Measurements from ENCODE around the gene TEX2.

Gene TEX2, protein sequence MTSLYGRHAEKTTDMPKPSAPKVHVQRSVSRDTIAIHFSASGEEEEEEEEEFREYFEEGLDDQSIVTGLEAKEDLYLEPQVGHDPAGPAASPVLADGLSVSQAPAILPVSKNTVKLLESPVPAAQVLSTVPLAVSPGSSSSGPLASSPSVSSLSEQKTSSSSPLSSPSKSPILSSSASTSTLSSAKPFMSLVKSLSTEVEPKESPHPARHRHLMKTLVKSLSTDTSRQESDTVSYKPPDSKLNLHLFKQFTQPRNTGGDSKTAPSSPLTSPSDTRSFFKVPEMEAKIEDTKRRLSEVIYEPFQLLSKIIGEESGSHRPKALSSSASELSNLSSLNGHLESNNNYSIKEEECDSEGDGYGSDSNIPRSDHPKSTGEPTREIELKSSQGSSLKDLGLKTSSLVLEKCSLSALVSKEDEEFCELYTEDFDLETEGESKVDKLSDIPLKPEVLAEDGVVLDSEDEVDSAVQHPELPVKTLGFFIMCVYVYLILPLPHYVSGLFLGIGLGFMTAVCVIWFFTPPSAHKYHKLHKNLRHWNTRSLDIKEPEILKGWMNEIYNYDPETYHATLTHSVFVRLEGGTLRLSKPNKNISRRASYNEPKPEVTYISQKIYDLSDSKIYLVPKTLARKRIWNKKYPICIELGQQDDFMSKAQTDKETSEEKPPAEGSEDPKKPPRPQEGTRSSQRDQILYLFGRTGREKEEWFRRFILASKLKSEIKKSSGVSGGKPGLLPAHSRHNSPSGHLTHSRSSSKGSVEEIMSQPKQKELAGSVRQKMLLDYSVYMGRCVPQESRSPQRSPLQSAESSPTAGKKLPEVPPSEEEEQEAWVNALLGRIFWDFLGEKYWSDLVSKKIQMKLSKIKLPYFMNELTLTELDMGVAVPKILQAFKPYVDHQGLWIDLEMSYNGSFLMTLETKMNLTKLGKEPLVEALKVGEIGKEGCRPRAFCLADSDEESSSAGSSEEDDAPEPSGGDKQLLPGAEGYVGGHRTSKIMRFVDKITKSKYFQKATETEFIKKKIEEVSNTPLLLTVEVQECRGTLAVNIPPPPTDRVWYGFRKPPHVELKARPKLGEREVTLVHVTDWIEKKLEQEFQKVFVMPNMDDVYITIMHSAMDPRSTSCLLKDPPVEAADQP

DNA sequence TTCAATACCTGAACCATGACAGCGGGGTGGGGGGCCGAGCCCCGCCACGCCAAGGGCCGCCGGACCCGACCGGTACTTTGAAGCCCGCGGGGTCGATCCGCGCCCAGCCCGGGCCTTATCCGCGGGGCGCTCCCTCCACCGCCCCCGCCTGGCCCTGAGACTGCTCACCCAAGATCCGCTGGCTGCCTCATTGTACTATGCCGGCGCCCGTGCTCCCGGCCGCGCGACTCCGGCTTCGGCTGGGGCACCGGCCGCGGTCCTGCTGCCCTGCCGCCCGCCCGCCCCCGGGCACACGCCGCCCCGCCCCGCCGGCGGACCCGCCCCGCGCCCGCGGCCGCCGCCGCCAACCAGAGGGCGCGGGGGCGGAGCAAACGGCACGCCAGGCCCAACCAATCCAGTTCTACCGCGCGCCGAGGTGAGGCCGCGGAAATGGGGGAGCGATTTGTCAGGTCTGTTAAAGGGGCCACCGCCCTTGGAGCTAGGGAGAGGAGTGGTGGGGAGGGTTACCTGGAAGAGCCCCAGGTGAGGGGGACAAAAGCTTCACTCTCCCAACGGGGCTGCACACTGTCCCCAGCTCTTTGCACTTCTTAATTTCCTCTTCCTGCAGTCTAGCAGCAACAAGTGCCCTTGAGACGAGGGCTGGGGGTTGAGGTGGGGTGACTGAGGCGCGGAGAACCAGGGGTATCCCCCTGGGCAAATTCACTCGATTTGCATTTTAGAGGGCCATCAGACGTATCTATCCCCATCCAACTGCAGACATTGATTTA, at the start of gene TEX2:
Gene TEX2, minus strand, starts transcription at position 261 of the 767 bp plus-strand sequence. CDS start 49,043 bp downstream, outside the sequence.
- peak; percentile 91 for DNase-seq (ENCODE audit: low spot score)

DNA sequence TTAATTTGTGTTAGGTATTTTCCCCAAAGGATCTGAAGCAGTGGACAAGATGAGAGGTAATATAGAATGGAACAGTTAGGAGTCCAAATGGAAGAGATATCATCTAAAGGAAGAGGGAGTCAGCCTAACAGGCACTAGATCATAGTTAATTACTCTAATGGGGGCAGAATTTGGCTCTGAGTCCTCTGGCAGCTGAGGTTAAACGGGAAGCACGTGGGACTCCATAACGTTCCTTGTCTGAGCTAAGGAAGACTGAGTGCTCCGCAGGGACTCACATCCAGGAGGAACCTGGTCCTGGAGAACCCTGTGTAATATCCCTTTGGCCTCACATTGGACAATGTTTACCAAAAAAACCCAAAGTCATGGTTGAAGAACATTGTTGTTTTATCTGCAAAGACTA, 46.6 kb upstream of the TEX2 start:
- DNase-seq (ENCODE audit: low spot score): no peak

DNA sequence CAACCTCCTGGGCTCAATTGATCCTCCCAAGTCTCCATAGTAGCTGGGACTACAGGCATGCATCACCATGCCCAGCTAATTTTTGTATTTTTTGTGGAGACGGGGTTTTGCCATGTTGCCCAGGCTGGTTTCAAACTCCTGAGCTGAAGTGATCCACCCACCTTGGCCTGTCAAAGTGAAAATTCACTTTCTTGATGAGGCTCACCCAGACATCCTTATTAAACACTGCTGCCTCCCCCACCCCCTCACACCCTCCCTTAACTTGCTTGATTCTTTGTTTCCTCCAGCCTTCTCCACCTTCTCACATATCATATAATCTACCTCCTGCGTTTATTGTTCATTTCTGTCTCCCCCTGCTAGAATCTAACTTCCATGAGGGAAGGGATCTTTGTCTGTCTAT, 46.0 kb upstream of the TEX2 start:
- DNase-seq (ENCODE audit: low spot score): no peak

DNA sequence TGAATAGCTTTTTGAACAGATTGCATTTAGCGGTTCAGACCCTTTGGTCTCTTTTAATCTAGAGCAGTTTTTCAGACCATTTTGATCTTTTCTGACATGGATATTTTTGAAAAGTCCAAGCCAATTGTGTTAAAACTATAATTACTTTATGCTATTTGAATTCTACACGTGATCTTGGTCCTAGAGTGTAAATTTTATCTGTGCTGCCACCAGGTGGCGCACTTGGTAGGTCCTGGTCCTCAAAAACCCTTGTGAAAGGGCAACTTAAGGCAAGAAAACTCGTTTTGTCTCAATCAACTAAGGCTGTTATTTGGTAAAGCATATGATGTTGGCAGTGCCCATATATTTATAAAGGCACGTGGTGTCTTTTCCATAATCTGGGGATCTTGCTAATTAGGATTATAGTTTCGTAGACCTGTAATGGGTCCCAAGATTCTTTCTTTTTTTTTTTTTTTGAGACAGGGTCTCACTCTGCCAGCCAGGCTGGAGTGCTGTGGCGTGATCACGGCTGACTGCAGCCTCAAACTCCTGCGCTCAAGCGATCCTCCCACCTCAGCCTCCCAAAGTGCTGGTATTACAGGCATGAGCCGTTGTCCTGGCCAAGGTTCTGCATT, 43.9 kb upstream of the TEX2 start:
- DNase-seq (ENCODE audit: low spot score): peak; percentile 72

DNA sequence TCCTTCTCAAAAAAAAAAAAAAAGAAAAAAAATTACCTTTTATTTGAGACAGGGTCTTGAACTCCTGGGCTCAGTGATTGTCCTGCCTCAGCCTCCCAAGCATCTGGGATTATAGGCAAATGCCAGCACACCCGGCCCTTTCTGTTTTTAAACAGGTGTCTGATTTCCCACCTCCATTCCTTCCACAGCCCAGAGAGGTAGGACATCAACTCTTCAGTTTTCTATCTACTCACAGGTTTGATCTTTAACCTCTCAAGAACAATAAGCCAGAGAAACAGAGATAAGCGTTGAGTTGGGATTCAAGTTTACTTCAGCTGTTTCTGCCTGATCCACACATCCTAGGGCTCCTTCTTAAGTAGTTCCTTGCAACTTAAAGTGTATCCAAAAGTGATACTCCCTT, 41.5 kb upstream of the TEX2 start:
- no peak for DNase-seq (ENCODE audit: low spot score)

DNA sequence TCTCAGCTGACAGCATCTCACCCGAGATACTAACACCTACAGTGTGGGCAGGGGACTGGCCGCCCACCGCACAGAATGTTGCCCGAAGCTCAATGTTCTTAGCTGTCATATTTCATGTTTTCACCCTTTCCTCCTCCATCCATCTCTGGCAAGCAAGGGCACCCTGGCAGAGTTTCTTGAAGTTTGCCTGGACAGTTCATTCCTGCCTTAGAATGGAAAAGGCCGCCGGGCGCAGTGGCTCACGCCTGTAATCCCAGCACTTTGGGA, 37.6 kb upstream of the TEX2 start:
- DNase-seq (ENCODE audit: low spot score): no peak

DNA sequence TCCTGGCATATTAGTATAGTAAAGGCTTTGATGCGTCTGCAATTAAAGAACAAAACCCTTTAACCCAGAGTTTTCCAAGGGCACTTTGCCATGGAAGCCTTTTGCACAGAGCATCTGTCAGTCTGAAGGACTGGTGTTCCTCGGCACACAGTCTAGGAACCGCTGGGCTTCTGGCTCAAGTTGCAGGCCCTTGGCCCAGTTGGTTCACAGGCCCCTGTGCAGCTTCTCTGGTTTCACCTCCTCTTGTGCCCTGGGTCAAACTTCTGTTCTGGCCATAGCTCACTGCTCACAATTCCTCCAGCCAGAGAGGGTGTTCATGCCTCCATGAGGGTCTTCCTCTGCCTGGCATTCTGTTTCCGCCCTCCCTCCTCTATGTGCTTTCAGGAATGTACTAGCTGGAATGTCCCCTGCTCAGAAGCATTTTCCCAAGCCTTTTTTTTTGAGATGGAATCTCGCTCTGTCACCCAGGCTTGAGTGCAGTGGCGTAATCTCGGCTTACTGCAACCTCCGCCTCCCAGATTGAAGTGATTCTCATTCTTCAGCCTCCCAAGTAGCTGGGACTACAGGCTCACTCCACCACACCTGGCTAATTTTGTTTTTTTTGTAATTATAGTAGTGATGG, 34.5 kb upstream of the TEX2 start:
- no peak for DNase-seq (ENCODE audit: low spot score)

DNA sequence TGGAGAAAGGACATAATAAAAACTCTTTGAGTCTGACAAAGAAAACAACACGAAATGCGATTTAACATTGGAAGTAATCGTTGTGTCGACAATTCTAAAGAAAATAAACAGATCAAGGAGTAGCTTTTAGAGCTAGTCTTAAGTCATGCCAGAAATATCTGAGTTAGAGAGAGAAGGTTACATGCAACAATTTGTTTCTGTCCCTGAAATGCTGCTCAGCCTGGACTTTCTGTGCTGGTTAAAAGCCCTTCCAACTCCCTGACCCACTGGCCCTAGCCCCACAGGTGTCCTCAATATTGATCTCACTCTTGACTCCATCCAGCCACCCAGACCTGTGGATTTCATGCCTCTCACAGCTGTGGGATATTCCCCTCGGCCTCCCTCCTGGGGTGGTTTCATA, 33.2 kb upstream of the TEX2 start:
- DNase-seq (ENCODE audit: low spot score): no peak

DNA sequence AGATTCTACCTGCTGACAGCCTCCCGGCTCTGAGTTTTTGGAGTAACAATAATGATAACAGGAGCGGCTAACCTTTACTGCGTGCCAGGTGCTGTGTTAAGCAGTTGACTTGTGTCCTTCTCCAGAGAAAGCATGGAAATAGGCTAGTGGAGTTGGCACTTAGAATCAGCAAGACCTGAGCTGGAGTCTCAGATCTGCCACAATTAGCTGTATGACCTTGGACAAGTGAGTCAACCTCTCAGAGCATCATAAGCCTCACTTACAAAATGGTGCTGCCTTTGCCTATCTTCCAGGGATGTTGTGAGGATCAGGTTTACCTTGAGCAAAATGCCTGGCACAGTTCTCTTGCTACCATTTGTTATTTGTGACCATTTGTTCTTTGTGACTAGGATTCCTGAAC, 32.1 kb upstream of the TEX2 start:
- DNase-seq (ENCODE audit: low spot score): no peak

DNA sequence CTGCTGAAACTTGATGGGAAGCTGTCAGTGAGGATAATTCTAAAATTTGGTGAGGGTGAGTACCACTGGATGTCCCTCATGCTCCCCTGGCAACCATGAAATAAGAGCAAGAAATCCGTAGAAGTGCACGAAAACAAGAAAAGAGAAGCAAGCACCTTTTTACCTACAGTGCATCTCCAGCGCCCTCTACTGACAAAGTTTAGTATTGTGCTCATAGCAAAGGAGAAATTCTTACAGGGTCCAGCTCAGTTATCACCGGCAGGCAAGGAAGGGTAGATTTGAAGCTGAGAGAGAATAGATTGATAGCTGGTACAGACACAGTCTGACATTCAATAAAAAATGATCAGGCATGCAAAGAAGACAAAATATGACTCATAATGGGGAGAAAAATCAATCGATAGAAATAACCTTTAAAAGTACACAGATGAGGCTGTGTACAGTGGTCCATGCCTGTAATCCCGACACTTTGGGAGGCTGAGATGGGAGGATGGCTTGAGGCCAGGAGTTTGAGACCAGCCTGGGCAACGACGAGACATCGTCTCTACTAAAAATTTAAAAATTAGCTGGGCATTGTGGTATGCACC, 28.3 kb upstream of the TEX2 start:
- no peak for DNase-seq (ENCODE audit: low spot score)

DNA sequence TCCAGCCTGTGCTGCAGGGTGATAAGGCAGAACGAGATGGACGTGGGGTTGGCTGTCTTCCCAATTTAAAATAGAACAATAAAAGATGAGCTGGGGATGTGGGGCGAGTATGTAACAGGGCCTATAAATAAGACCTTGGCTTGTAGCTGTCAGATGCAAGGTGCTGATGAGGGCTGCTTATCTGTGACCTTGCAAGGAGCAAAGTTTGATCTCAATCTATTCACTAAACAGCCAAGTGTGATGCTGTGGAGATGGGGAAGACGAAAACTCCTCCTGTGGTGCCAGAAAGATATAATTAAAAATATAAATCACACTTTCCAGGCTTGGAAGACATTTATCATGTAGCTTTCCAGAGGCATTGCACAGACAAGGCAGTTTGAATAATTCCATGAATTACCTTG, 26.7 kb upstream of the TEX2 start:
- DNase-seq (ENCODE audit: low spot score): no peak

DNA sequence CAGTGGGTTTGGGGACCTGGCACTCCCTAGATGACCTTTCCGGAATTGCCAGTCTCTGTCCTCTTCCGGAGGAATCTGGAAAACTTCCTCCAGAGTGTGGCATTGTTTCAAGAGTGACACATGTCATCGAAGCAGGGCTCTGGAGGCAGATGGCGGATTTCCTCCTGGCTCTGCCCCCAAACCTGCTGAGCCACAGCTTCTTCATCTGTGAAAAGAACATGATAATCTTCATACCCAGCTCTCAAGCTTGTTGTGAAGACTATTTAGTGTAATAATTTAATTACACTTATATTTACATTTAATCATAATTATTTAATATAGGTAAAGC, 19.7 kb upstream of the TEX2 start:
- no peak for DNase-seq (ENCODE audit: low spot score)

DNA sequence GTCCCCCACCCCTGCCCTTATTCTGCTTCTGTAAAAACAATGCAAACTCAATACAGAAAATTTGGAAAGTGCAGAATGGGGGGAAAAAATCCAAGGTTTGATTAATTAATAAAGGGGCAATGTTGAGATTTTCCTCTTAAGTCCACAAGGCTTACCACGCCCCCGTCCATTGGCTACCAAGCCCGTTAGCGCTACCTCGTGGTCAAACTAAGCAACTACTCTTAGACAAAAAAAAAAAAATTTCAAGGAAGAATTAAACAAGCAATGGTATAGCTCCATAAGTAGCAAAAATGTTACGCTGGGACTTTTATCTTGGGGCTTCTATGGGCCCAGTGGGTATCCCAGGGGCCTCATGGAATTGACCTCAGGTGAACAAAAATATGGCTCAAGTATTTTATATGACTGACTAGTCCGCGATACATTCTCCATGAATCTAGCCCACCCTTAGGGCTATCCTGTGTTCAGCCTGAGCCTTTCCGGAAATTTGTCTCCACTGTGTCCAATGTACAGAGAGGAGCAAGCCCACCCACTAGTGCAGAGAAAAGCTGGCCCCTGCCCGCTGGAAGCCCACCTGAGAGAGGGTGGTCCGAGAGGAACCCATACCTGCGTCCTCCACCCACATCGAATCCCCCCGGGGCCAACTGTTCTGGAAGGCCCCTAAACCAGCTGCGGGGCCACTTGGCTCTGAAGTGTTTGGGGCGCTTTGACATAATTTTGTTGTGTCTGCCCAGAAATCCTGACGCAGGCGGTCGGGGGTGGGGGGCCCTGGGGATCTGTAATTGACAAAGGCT, 19.1 kb upstream of the TEX2 start:
- peak; percentile 73 for DNase-seq (ENCODE audit: low spot score)

DNA sequence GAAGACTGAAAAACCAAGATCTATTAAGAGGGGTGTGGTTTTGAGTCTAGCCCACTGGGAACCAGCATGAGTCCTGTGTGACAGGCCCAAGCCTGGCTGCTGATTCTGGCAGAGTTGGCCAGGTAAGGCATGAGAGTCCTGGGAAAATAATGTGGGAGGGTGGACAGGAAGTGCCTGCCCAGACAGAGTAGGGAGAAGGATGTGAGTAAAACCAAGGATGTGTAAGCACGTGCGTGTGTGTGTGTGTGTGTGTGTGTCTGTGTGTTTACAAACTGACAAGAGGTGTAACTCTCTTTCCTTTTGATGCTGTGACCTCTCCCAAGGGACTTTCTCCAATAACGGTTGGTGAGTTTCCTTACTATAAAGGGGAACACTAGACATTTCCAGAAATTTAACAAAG, 15.6 kb upstream of the TEX2 start:
- DNase-seq (ENCODE audit: low spot score): no peak

DNA sequence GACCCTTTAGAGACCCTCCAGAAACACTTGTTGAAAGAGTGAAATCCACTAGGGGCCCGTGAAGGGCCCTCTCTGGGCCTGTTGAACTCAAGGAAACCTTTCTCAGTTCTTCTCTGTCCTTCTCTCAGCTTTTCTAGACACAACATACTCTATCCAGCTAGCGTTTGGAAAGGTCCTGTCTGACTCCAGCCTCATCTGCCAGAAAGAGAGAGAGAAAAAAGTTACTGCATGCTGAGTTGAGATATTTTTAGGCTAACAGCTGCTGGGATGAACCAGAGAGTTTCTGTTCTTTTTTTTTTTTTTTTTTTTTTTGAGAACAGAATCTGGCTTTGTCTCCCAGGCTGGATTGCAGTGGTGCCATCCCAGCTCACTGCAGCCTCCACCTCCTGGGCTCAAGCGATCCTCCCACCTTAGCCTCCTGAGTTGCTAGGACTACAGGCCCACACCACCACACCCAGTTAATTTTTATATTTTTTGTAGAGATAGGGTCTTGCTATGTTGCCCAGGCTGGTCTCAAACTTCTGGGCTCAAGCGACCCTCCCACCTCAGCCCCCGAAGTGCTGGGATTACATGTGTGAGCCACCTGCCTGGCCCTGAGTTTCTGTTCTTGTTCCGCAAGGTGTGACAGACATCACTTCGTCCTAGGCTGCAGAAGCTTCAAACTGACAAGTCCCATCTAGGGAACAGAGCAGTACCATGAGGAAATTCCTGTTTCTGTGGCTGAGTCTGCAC, 14.9 kb upstream of the TEX2 start:
- peak; percentile 63 for DNase-seq (ENCODE audit: low spot score)

DNA sequence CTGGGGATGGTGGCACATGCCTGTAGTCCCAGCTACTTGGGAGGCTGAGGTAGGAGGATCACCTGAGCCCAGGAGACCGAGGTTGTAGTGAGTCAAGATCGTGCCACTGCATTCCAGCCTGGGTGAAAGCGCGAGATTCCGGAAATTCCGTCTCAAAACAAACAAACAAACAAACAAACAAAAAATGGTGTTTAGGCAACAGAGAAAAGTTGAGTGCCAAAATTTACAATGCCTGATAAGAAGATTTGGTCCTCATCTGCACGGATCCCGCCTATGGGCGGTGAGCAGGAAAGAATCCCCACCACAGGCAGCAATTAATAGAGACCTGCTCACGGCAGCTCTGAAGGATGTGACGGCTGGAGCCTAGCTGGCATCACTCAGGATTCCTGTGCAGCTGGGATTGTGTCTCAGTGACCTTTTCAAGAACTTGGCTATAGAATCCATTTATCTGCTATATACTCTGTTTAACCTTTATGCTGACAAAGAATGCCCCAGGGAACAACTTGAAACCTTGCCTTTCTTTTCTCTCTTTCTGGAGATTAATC, 14.0 kb upstream of the TEX2 start:
- DNase-seq (ENCODE audit: low spot score): no peak

DNA sequence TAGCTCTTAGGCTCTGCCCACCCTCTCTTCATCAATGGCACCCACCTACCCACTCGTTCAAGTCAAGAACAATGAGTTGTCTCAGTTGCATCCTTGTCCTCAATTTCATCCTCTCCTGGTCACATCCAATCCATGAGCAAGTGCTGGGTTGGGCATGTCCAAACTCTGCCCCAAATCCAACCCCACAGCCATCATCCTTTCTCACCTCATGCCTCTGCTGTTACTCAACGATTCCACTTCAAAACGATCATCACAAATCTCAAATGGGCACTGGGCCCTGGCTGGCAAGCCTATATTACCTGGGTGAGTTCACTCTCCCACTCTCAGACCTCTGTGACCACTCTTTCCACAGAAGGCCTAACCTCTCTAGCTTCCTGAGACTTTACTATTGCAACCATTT, 12.0 kb upstream of the TEX2 start:
- DNase-seq (ENCODE audit: low spot score): no peak

DNA sequence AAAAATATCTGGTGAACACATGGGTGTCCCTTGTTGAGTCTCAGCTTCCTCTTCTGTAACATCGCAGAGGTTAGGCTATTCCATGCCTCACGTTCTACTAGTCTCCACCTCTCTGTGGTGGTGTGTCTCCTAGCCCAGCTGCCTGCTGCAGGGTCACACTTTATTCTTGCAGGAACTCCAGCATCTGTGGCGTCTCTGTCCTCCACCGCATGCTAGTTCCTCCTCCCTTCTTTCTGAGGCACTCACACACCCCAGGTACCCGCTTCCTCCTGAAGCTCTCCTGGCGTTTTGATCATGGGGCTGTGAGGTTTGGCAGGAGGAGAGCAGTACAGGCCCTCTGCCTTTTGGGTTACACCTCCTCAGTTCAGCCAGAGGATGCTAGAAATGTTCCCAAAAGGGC, 9.9 kb upstream of the TEX2 start:
- DNase-seq (ENCODE audit: low spot score): no peak

DNA sequence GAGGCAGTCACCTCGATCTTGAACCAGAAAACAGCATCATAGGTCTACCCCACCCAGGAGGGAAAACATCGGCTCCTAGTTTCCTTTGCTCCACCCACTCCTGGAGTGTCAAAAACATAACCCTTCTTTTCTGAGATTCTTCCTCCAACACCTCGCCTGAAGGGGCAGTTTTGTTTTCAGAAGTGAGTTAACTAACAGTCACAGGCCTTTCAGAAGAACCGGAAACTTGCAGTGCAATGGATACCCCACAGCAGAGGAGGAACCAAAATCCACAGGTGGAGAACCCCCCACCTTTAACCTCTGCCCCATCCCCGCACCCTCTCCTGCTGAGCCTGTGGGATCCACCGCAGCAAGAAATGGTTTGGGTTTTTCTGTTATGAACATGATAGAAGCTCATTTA, 7.8 kb upstream of the TEX2 start:
- DNase-seq (ENCODE audit: low spot score): no peak
